Keratinocyte (primary cell): ENCODE data around the gene TM9SF1. TPM values are rescaled to one million over a fixed set of nuclear protein-coding genes. Genes with fewer than 3 reads are reported as not detected.
"Not testable (repeated sequence)": the region's sequence is repeated elsewhere in the genome, so short reads cannot be mapped to it uniquely, and the experiment has no call there.

Experiments used
- DNase-seq: peaks from one replicate; pipeline ENCODE4 v3.0.0-alpha.2; 2011; ENCODE audit warnings: low read depth, missing footprints, low spot score
- FAIRE-seq: peaks from 2 replicates; lab custom pipeline; 2011; peaks lifted over from hg19 to GRCh38; lab: Jason Lieb, UNC
- H2AFZ ChIP-seq: 2 replicates; pipeline ENCODE4 v1.6.0; 2012; ENCODE audit warnings: low read length, control low read depth, inconsistent platforms; ENCODE audit not compliant: control insufficient read depth
- H3K27ac ChIP-seq: 2 replicates; pipeline ENCODE4 v1.5.1; 2011; ENCODE audit warnings: low read length; ENCODE audit not compliant: control insufficient read depth, insufficient read depth
- H3K27me3 ChIP-seq: 3 replicates; pipeline ENCODE4 v1.6.0; 2011; ENCODE audit warnings: low read length; ENCODE audit not compliant: control insufficient read depth, insufficient read depth; ENCODE audit errors: extremely low read depth
- H3K36me3 ChIP-seq, 2 experiments: 2 replicates in 1 of 2; 3 replicates in 1 of 2; pipeline ENCODE4 v1.5.1; 2011; ENCODE audit warnings: low read length in 2 of 2, mild to moderate bottlenecking in 1 of 2; ENCODE audit not compliant: control insufficient read depth in 2 of 2, insufficient read depth in 2 of 2; ENCODE audit errors: extremely low read depth in 1 of 2
- H3K4me1 ChIP-seq: 3 replicates; pipeline ENCODE4 v1.5.1; 2011; ENCODE audit warnings: low read length; ENCODE audit not compliant: control insufficient read depth, insufficient read depth; ENCODE audit errors: extremely low read depth
- H3K4me2 ChIP-seq: 3 replicates; pipeline ENCODE4 v1.6.0; 2011; ENCODE audit warnings: low read depth, low read length; ENCODE audit not compliant: control insufficient read depth, insufficient read depth; ENCODE audit errors: extremely low read depth
- H3K4me3 ChIP-seq, 3 experiments: fragments of 200-600 bp in 1 of 3; sonication (generic) in 1 of 3; 2 replicates in 2 of 3; 3 replicates in 1 of 3; pipeline ENCODE4 v1.5.1; 2011 to 2016; ENCODE audit warnings: low read length in 3 of 3, mild to moderate bottlenecking in 3 of 3, control low read depth in 2 of 3, inconsistent platforms in 1 of 3, low read depth in 1 of 3, mixed read lengths in 1 of 3, mixed run types in 1 of 3, moderate library complexity in 1 of 3; ENCODE audit not compliant: control insufficient read depth in 2 of 3, insufficient read depth in 2 of 3; ENCODE audit errors: extremely low read depth in 1 of 3
- H3K79me2 ChIP-seq: 2 replicates; pipeline ENCODE4 v1.6.0; 2012; ENCODE audit warnings: low read length; ENCODE audit not compliant: control insufficient read depth, insufficient read depth
- H3K9ac ChIP-seq: 3 replicates; pipeline ENCODE4 v1.6.0; 2011; ENCODE audit warnings: low read length; ENCODE audit not compliant: control insufficient read depth, insufficient read depth; ENCODE audit errors: extremely low read depth
- H3K9me1 ChIP-seq: 3 replicates; pipeline ENCODE4 v1.6.0; 2011; ENCODE audit warnings: low read length; ENCODE audit not compliant: control insufficient read depth, insufficient read depth; ENCODE audit errors: extremely low read depth
- H3K9me3 ChIP-seq: 2 replicates; pipeline ENCODE4 v1.5.1; 2012; ENCODE audit warnings: low read depth, low read length; ENCODE audit not compliant: control insufficient read depth
- H4K20me1 ChIP-seq: 3 replicates; pipeline ENCODE4 v1.6.0; 2011; ENCODE audit warnings: low read length; ENCODE audit not compliant: control insufficient read depth, insufficient read depth; ENCODE audit errors: extremely low read depth
- EZH2 ChIP-seq: IDR thresholded peaks from one replicate; pipeline ENCODE4 v1.6.1; 2012; ENCODE audit warnings: inconsistent platforms, mild to moderate bottlenecking, low read length, moderate library complexity
- dilution Hi-C: fragments of 300-500 bp; cut with MboI; formaldehyde crosslinking; loops from one replicate; pipeline ENCODE4 v1.7.0; 2020; ENCODE audit warnings: low sequenced_read_pairs; ENCODE audit not compliant: extremely low pct_ligation_motif_present
- polyA plus RNA-seq, 5 experiments: library from polyadenylated mRNA; depleted of rRNA in 3 of 5; stranded (reverse) in 3 of 5; stranded (forward) in 1 of 5; unstranded in 1 of 5; fragments of >200 nt; gene quantifications; 1 replicate in 1 of 5; 2 replicates in 3 of 5; 3 replicates in 1 of 5; pipeline versions ENCODE4 v1.2.1 to v1.2.3, GENCODE V29; 2011 to 2012; ENCODE audit warnings: missing spikeins in 2 of 5, low read depth in 1 of 5, low replicate concordance in 1 of 5
- TF ChIP-seq, protein P1 (sequence below), 3 experiments: IDR thresholded peaks in 1 of 3; conservative IDR thresholded peaks in 1 of 3; optimal IDR thresholded peaks in 1 of 3; 2 replicates in 2 of 3; 3 replicates in 1 of 3; pipeline versions ENCODE3 to v1.5.1; 2011; ENCODE audit warnings: low read length in 3 of 3, mild to moderate bottlenecking in 3 of 3, moderate library complexity in 2 of 3, control low read depth in 1 of 3, inconsistent platforms in 1 of 3; ENCODE audit not compliant: insufficient read depth in 2 of 3; ENCODE audit errors: extremely low read depth in 1 of 3

Gene TM9SF1
- polyA plus RNA-seq, 1 donor (not counting 4 experiments of a cell fraction or from before 2014, with no cell fraction given): 19.2 TPM

DNA sequence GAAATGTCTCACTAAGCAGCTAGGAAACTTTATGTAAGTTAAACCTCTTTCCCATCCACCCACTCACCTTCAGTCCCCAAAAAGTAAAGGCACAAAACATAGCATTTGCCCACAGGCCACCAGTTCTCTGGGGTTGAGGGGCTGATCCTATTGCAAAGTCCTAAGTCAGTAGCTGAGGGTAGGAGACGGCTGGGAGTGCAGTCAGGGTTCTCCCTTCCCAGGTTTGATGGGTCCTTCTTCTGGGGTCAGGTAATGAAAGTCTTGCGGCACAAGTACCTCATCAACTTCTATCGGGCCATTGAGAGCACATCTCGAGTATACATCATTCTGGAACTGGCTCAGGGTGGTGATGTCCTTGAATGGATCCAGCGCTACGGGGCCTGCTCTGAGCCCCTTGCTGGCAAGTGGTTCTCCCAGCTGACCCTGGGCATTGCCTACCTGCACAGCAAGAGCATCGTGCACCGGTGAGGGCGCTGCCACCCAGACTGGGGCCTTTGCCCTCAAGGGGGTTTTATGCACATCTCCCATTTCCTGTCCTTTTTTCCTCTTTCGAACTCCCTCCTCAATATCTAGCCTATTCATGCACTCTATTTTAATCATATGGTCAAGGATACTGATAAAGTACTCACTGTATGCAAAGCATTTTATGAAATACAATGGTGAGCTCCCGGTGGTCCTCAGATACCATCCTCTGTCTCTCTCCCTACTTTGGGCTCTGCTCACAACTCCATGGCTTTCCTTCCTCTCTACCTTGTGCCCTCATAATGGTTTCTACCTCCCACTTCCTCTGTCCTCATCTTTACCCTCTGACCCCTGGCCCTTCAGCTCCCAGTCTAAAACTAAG, 11.2 kb upstream of the TM9SF1 start:
- dilution Hi-C loops: no loop called here
- no peak overlapping the region for H3K9ac ChIP-seq
- no peak overlapping the region for H3K4me3 ChIP-seq
- H3K9me3 ChIP-seq: no peaks in the 10 kb centered on the region
- FAIRE-seq (no peak), DNase-seq (no peak)
- H4K20me1 ChIP-seq: no peaks in the 10 kb centered on the region
- H3K27ac ChIP-seq: no peak overlapping the region
- H3K4me1 ChIP-seq: no peaks in the 10 kb centered on the region
- no peak overlapping the region for H3K4me2 ChIP-seq
- H3K27me3 ChIP-seq: no peaks in the 10 kb centered on the region
- TF ChIP-seq, protein P1, sequence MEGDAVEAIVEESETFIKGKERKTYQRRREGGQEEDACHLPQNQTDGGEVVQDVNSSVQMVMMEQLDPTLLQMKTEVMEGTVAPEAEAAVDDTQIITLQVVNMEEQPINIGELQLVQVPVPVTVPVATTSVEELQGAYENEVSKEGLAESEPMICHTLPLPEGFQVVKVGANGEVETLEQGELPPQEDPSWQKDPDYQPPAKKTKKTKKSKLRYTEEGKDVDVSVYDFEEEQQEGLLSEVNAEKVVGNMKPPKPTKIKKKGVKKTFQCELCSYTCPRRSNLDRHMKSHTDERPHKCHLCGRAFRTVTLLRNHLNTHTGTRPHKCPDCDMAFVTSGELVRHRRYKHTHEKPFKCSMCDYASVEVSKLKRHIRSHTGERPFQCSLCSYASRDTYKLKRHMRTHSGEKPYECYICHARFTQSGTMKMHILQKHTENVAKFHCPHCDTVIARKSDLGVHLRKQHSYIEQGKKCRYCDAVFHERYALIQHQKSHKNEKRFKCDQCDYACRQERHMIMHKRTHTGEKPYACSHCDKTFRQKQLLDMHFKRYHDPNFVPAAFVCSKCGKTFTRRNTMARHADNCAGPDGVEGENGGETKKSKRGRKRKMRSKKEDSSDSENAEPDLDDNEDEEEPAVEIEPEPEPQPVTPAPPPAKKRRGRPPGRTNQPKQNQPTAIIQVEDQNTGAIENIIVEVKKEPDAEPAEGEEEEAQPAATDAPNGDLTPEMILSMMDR (optimal IDR thresholded peaks at IDR 0.05 in 1 of 3, IDR thresholded peaks at IDR 0.05 in 1 of 3, conservative IDR thresholded peaks at IDR 0.05 in 1 of 3; ENCODE audit: extremely low read depth in 1 of 3, insufficient read depth in 2 of 3, low read length in 3 of 3): no peak
- no peak for TF ChIP-seq EZH2
- no peak overlapping the region for H2AFZ ChIP-seq
- peaks cover 3% of the 10 kb centered on the region for H3K79me2 ChIP-seq
- peaks cover 25 to 31% of the 10 kb centered on the region in 2 experiments for H3K36me3 ChIP-seq
- no peaks in the 10 kb centered on the region for H3K9me1 ChIP-seq

DNA sequence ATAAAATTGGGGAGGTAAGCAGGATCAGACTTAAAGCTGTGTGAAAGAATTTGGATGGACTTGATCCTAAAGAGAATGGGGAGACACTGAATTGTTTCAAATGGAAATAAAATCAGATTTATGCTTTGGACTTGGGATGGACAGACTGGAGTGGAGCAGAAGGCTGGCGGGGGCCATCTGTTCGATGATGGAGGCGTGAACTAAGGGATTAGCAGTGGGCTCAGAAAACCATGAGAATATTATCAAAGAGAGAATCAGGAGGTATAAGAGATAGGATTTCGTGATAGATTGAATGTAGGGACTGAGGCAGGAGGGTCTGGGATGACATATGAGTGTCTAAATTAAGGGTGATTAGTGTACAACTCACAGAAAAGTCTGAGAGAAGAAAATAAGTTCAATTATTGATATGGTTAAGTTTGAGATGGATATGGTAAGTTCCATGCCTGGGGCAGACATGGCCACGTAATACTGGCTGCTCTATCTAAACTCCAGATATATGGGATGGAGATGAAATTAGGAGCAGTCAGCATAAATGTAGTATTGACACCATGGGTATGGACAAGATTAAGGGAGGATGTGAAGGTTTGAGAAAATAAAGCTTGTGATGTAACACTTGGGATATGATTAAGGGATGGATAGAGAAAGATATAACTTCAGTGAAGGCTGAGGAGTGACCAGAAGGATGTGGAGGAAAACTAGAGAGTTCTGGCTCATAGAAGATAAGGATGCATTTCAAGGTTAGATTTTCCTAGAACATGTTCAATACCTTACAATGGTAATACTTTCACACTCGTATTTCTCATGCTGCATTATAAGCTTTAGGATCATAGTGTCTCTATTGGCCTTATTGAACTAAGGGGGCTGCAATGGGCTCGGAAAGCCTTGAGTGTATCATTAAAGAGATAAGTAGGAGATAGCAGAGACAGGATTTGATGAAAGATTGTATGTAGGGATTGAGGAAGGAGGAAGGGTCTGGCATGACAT, 9.2 kb upstream of the TM9SF1 start:
- no peak for FAIRE-seq
- dilution Hi-C loops: no loop called here

GRCh38 chr14:24203249-24203886, 8.1 kb upstream of the TM9SF1 start:
- H3K4me2 ChIP-seq, H3K27ac ChIP-seq, H3K9me1 ChIP-seq, H3K4me3 ChIP-seq, H3K4me1 ChIP-seq, H3K79me2 ChIP-seq, H2AFZ ChIP-seq, H3K9ac ChIP-seq, dilution Hi-C loops, DNase-seq, H3K27me3 ChIP-seq, H3K9me3 ChIP-seq, H4K20me1 ChIP-seq, FAIRE-seq: not testable (repeated sequence)
- H3K36me3 ChIP-seq: peaks cover 19 to 25% of the 10 kb centered on the region in 2 experiments

More for the DNA sequence above, 9.2 kb upstream of the TM9SF1 start:
- no peak for DNase-seq
- H3K4me2 ChIP-seq: no peak overlapping the region
- H3K79me2 ChIP-seq: no peaks in the 10 kb centered on the region
- H4K20me1 ChIP-seq: no peaks in the 10 kb centered on the region
- TF ChIP-seq EZH2: no peak
- TF ChIP-seq, protein P1 (optimal IDR thresholded peaks at IDR 0.05 in 1 of 3, IDR thresholded peaks at IDR 0.05 in 1 of 3, conservative IDR thresholded peaks at IDR 0.05 in 1 of 3; ENCODE audit: extremely low read depth in 1 of 3, insufficient read depth in 2 of 3, low read length in 3 of 3): no peak
- H3K27ac ChIP-seq: no peak overlapping the region
- no peak overlapping the region for H3K9ac ChIP-seq
- no peak overlapping the region for H3K4me3 ChIP-seq
- H3K4me1 ChIP-seq: no peaks in the 10 kb centered on the region
- H3K36me3 ChIP-seq: peaks cover 19 to 25% of the 10 kb centered on the region in 2 experiments
- no peak overlapping the region for H2AFZ ChIP-seq
- no peaks in the 10 kb centered on the region for H3K9me3 ChIP-seq
- no peaks in the 10 kb centered on the region for H3K9me1 ChIP-seq
- no peaks in the 10 kb centered on the region for H3K27me3 ChIP-seq
